Measurements from ENCODE around the gene IGF2BP2. TPM values are rescaled to one million over a fixed set of nuclear protein-coding genes. Genes with fewer than 3 reads are reported as not detected.

The IGF2BP2 gene
- total RNA-seq, 2 experiments from 2014 or later, result 0.09 TPM; not detected in 1

DNA sequence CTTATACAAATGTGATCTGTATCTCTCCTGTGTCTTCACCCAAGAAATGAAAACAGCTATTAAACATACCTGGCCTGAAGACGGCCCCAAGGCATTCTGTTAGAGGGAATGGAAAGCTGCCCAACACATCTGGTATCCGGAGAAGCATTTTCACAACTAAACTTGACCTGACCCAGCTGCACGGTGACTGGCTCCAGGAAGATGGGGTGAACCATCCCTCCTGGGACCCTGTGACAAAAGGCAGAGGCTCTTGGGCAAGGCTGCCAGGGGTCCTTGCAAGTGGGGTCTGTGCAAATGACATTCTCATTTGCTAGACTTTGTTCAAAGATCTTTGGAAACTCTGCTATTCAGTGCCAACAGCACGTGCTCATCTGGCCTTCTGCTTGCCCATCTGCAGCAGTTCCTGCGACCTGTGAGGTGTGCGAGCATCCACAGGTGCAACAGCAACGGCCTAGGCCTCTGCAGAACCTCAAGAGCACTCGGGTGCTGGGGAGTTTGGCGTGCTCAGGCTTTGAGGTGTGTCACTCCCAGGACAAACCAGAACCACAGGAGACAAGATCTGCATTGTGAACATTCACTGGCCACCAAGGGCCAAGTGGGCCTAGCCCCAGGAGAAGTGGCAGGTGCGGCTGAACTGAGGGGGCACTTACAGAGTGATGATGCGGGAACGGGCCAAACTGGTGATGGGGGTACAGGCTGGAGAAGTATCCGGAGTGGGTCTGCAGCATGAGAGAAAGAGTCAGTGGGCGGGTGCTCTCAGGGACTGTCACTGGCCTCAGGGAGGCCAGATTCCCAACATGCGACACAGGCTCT lies 166.9 kb downstream of the IGF2BP2 start:
- CTCF ChIA-PET, result interaction anchor here (2.4 kb wide), 1 partner anchor 111 kb away, joined by 9 read pairs; no protein-coding TSS in a partner anchor

DNA sequence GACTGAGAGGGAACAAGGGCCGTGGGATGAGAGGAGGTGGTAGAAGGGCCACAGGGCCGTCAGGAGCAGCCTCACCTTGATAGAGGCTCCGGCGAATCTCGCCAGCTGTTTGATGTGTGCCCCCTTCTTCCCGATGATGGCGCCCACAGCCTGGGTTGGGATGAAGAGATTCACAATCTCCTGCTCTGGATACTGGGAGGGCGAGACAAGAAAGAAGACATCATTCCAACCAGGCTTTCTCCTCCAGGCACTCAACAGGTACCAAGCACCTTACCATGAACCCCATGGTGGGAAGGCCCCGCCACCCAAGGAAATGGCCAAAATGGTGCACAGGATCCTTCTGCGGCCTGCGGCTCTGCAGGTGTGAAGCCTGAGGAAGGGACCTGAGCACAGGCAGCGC lies 167.6 kb downstream of the IGF2BP2 start:
- H3K4me1 Mint-ChIP-seq, result peaks cover 7% of the 10 kb centered on the region
- H3K9me3 Mint-ChIP-seq (ENCODE audit: low read depth), result no peaks in the 10 kb centered on the region
- peaks cover 7% of the 10 kb centered on the region for H3K27me3 Mint-ChIP-seq
- CTCF ChIA-PET, result interaction anchor here (2.4 kb wide), 1 partner anchor 111 kb away, joined by 9 read pairs; no protein-coding TSS in a partner anchor
- no peaks in the 10 kb centered on the region for H3K36me3 Mint-ChIP-seq
- no peak overlapping the region for H3K4me3 Mint-ChIP-seq
- no peak overlapping the region for H3K27ac Mint-ChIP-seq
- DNase-seq (no peak), ATAC-seq (no peak)

More for the DNA sequence above, 166.9 kb downstream of the IGF2BP2 start:
- Mint-ChIP-seq H3K4me1 (peaks cover 7% of the 10 kb centered on the region), H3K27me3 (peaks cover 9% of the 10 kb centered on the region), H3K36me3 (no peaks in the 10 kb centered on the region), H3K4me3 (no peak overlapping the region), H3K9me3 (ENCODE audit: low read depth) (no peaks in the 10 kb centered on the region), H3K27ac (no peak overlapping the region)
- ATAC-seq (no peak), DNase-seq (no peak)

DNA sequence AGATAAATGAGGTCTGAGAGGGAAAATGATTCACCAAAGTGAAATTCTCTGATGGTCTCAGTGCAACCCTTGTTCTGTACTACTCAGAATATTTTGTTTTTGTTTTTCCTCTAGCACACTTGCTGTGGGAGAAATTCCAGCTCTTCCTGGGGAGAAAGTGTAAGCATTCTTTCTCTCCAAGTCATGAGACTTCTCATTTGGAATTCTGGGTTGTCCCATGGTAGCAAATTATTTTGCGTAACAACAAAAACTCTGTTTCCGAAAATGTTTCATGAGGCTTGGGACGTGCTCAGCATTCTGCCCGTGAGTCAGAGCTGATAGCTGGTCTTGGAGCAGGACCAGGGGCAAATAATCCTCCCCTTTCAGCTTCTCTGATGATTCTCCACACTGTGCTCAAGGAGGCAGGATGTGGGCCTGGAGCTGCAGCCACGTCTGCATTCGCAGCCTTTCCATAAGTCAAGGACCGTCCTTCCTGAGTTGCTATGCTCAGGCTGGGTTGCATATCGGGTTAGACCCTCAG lies 168.5 kb downstream of the IGF2BP2 start:
- Mint-ChIP-seq H3K27me3 (peaks cover 3% of the 10 kb centered on the region), H3K27ac (no peak overlapping the region), H3K36me3 (no peaks in the 10 kb centered on the region), H3K4me1 (peaks cover 4% of the 10 kb centered on the region), H3K9me3 (ENCODE audit: low read depth) (no peaks in the 10 kb centered on the region), H3K4me3 (no peak overlapping the region)
- DNase-seq (no peak), ATAC-seq (no peak)
- CTCF ChIA-PET, result no interaction called here

DNA sequence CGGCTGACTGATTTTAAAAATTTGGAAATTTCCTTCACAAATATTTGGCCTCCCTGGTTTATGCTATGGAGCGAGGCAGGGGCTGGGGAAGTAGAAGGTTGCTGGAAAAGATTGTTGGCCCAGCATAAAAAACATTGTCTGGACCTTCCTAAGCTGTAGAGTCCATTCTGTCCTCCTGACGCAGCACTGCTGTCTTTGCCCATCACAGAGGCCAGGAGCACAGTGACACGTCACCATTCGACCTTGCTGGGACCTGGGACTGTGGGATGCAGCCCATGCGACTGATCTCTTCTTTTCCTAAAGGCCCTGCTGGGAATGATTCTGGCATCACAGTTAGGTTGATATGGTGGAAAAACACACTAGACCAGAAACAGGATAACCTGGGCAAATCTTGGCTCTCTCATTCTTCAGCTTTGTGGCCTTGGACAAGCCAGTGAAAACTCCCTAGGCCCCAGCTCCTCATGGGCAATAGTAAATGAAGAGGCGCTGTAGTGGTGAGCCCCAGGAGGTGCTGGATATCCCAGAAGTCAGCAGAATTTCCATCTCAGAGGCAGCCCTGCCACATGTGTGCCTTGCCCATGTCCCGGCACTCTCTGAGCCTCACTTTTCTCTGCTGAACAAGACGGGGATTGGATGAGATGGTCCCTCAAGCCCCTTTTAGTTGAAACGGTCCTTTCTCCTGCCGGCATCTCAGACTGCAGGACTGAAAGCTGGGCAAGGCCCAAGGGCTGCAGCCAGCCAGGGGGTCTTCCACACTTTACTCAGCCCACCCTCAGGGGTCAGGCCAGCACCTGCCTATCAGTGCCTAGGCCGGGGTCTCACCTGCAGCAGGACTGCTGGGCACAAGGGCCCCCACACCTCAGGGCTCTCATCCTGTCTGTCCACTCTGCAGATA lies 169.2 kb downstream of the IGF2BP2 start:
- H3K27me3 Mint-ChIP-seq, result peaks cover under 1% of the 10 kb centered on the region
- no peaks in the 10 kb centered on the region for H3K36me3 Mint-ChIP-seq
- no peak overlapping the region for H3K27ac Mint-ChIP-seq
- DNase-seq, result no peak
- CTCF ChIA-PET, result no interaction called here
- ATAC-seq, result no peak
- no peaks in the 10 kb centered on the region for H3K9me3 Mint-ChIP-seq (ENCODE audit: low read depth)
- peaks cover 4% of the 10 kb centered on the region for H3K4me1 Mint-ChIP-seq
- no peak overlapping the region for H3K4me3 Mint-ChIP-seq

DNA sequence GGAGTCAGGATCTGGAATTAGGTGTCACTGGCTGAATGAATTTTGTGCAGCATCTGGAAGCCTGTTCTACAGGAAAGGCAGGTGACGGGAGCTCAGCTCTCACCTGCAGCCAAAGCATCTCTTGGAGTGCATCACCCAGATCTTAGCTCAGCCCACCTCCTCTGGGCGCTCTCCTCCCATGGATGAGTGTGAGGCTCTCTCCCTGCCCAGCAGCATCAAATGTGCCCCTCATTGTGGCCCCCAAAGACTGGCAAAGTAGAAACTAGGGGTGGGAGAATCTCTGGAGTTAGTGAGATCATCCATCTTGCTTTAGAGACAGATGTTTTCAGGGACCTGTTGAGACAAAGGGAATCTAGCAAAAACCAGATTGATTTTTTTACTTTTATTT lies 170.1 kb downstream of the IGF2BP2 start:
- no peaks in the 10 kb centered on the region for H3K4me1 Mint-ChIP-seq
- no peaks in the 10 kb centered on the region for H3K9me3 Mint-ChIP-seq (ENCODE audit: low read depth)
- H3K27ac Mint-ChIP-seq, result no peak overlapping the region
- no peaks in the 10 kb centered on the region for H3K27me3 Mint-ChIP-seq
- ATAC-seq (no peak), DNase-seq (no peak)
- H3K4me3 Mint-ChIP-seq, result no peak overlapping the region
- CTCF ChIA-PET, result no interaction called here
- no peaks in the 10 kb centered on the region for H3K36me3 Mint-ChIP-seq

DNA sequence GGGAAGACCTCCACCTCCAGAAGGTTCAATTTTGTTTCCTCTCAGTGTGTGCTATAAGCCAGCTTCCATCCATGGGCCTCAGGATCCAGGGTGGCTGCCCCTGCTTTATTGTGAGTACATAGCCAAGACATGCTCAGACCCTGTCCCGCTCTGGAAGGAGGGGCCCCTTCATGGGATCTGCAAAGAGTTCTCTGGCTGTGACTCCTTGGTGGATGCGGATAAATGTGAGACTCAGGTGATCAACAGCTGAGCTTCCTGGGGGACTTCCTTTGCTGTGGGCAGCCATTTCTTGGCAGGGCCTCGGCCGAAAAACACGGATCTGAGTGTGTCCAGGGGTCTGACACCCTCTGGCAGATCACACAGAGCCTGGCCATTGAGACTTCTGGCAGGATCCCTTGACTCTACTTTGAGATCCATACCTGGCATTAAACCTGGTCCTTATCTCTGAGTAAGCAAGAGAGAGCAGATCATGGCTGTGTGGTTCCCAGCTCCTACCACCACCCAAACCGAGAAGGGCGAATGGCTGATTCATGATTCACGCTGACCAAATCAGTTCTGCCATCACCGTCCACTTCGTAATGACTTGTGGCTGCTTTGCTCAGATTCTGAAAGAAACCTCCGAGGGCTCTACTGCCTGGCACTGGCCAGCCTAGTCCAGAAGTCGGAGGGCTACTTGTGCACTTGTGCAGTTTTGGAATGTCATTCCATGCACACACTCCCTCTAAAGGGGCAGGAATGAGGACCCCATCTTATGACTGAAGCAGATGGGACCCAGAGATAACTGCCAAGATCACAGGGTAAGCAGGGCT lies 170.7 kb downstream of the IGF2BP2 start:
- no peak for DNase-seq
- Mint-ChIP-seq H3K9me3 (ENCODE audit: low read depth) (no peaks in the 10 kb centered on the region), H3K27me3 (no peaks in the 10 kb centered on the region), H3K36me3 (no peaks in the 10 kb centered on the region), H3K4me3 (no peak overlapping the region), H3K4me1 (no peaks in the 10 kb centered on the region), H3K27ac (no peak overlapping the region)
- CTCF ChIA-PET, result no interaction called here
- ATAC-seq, result no peak

GRCh38 chr3:185651971-185652370 lies 172.9 kb downstream of the IGF2BP2 start:
- Mint-ChIP-seq H3K27ac (no peak overlapping the region), H3K4me1 (no peaks in the 10 kb centered on the region), H3K4me3 (no peak overlapping the region), H3K27me3 (no peaks in the 10 kb centered on the region), H3K9me3 (ENCODE audit: low read depth) (no peaks in the 10 kb centered on the region), H3K36me3 (no peaks in the 10 kb centered on the region)
- no peak for DNase-seq
- CTCF ChIA-PET, result no interaction called here
- no peak for ATAC-seq

GRCh38 chr3:185649414-185649813 lies 175.4 kb downstream of the IGF2BP2 start:
- ATAC-seq (no peak), DNase-seq (no peak)
- H3K4me1 Mint-ChIP-seq, result no peaks in the 10 kb centered on the region
- no peak overlapping the region for H3K27ac Mint-ChIP-seq
- CTCF ChIA-PET, result interaction anchor here (1.4 kb wide), 1 partner anchor 11 kb away, joined by 6 read pairs; no protein-coding TSS in a partner anchor
- H3K4me3 Mint-ChIP-seq, result no peak overlapping the region
- no peaks in the 10 kb centered on the region for H3K36me3 Mint-ChIP-seq
- no peaks in the 10 kb centered on the region for H3K9me3 Mint-ChIP-seq (ENCODE audit: low read depth)
- H3K27me3 Mint-ChIP-seq, result peaks cover 8% of the 10 kb centered on the region

DNA sequence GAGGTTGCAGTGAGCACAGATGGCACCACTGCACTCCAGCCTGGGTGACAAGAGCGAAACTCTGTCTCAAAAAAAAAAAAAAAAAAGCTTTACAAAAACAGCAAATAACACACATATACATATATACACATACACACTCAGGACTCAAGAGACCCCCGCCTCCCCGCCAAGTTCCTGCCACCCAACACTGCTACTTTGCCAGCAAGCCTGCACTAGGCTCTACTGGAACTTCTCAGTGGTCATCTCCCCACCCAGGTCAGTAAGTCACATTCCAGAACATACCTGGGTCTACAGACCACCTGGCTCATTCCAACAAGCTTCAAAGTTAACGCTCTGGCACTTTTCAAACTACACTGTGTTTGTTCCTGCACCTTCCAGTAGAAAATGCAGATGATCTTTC lies 176.4 kb downstream of the IGF2BP2 start:
- no peak overlapping the region for H3K27ac Mint-ChIP-seq
- H3K4me1 Mint-ChIP-seq, result no peaks in the 10 kb centered on the region
- H3K4me3 Mint-ChIP-seq, result no peak overlapping the region
- peaks cover 8% of the 10 kb centered on the region for H3K27me3 Mint-ChIP-seq
- CTCF ChIA-PET, result interaction anchor here (1.3 kb wide), 1 partner anchor 12 kb away, joined by 6 read pairs; no protein-coding TSS in a partner anchor
- no peak for ATAC-seq
- no peaks in the 10 kb centered on the region for H3K9me3 Mint-ChIP-seq (ENCODE audit: low read depth)
- H3K36me3 Mint-ChIP-seq, result no peaks in the 10 kb centered on the region
- DNase-seq, result no peak

DNA sequence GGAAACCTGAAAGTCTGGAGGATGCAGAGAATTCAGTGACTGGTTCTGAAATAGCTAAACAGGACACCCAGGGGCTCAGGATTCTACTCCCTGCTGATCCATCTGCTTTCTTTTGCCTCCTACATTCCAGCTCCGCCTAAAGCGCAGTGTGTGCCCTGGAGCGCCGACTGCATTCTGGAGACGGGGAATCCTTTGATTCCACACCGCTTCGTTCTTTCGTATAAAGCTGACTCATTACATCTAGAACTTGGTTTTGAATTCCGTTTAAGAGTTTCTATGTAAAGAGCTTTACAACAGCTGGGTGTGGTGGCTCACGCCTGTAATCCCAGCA lies 177.0 kb downstream of the IGF2BP2 start:
- Mint-ChIP-seq H3K36me3 (no peaks in the 10 kb centered on the region), H3K4me1 (no peaks in the 10 kb centered on the region), H3K9me3 (ENCODE audit: low read depth) (no peaks in the 10 kb centered on the region), H3K27me3 (peaks cover 11% of the 10 kb centered on the region), H3K27ac (no peak overlapping the region), H3K4me3 (no peak overlapping the region)
- ATAC-seq, result no peak
- CTCF ChIA-PET, result interaction anchor here (1.3 kb wide), 1 partner anchor 13 kb away, joined by 6 read pairs; no protein-coding TSS in a partner anchor
- DNase-seq, result no peak

GRCh38 chr3:185647134-185647879 lies 177.5 kb downstream of the IGF2BP2 start:
- Mint-ChIP-seq H3K27ac (no peak overlapping the region), H3K36me3 (no peaks in the 10 kb centered on the region), H3K4me3 (no peak overlapping the region), H3K27me3 (peaks cover 11% of the 10 kb centered on the region), H3K4me1 (no peaks in the 10 kb centered on the region), H3K9me3 (ENCODE audit: low read depth) (no peaks in the 10 kb centered on the region)
- DNase-seq (no peak), ATAC-seq (no peak)
- CTCF ChIA-PET, result interaction anchor here (1.3 kb wide), 1 partner anchor 13 kb away, joined by 6 read pairs; no protein-coding TSS in a partner anchor

DNA sequence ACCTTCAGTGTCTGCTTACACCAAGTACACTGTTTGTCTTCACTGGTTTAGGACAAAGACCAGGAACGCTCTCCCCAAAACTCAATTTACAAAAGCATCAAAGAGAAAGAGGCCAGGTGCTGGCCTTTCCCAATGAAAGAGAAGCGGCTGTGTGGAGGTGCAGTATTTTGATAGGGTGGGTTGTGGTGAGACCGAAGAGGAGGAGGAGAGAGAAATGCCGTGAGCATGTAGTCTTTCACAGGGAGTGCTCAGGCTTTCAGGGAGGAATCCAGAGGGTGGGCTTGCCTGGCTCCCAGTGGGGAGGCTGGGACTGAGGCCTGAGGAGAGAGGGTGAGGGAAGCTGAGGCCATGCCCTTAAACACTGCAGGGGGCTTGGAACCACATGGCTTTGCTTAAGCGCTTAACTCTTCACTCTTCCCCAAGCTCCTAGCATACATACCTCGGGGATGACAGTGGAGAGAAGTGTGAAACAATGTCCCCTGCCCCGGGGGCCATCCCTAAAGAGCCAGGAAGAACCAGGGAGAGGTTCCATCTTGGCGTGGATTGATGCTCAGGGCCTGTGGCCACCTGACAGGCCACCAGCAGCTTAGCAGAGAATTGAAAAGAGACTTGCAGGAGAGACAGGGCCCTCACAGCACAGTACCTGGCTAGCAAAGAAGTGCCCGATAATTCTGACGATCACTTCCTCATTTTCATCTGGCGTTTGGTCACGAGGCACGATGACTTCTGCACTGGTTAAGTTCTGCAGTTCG lies 178.3 kb downstream of the IGF2BP2 start:
- Mint-ChIP-seq H3K27me3 (peaks cover 14% of the 10 kb centered on the region), H3K4me3 (no peak overlapping the region), H3K9me3 (ENCODE audit: low read depth) (no peaks in the 10 kb centered on the region), H3K27ac (no peak overlapping the region), H3K36me3 (no peaks in the 10 kb centered on the region), H3K4me1 (no peaks in the 10 kb centered on the region)
- DNase-seq, result no peak
- CTCF ChIA-PET, result interaction anchor here (0.7 kb wide), 1 partner anchor 14 kb away, joined by 3 read pairs; no protein-coding TSS in a partner anchor
- ATAC-seq, result no peak

Measured in activated CD8-positive, alpha-beta memory T cell treated with anti-CD3 and anti-CD28 coated beads, Interleukin-2, amount 10 ng/mL, durations not matched to agents 7 days and 5 days (primary cell).